HepG2 (cell line): Measurements from ENCODE around the gene PLK3. TPM values are rescaled to one million over a fixed set of nuclear protein-coding genes. Genes with fewer than 3 reads are reported as not detected.

Experiments
- AHDC1 ChIP-seq: sonication (generic); formaldehyde crosslinking; IDR thresholded peaks from 2 replicates; pipeline ENCODE4 v1.5.1; 2020; ENCODE audit warnings: mild to moderate bottlenecking, missing genetic modification reagents, borderline replicate concordance
- GPBP1L1 ChIP-seq: sonication (generic); formaldehyde crosslinking; IDR thresholded peaks from 2 replicates; pipeline ENCODE4 v1.5.0; 2020; ENCODE audit warnings: mild to moderate bottlenecking, missing genetic modification reagents
- KAT7 ChIP-seq: IDR thresholded peaks from 2 replicates; pipeline ENCODE4 v1.6.1; 2018; ENCODE audit warnings: borderline replicate concordance, missing compliant biosample characterization
- POLR2A ChIP-seq, 2 experiments: IDR thresholded peaks; 2 replicates each; pipeline ENCODE4 v1.6.1; 2011; ENCODE audit warnings: low read depth in 2 of 2, low read length in 2 of 2, mild to moderate bottlenecking in 1 of 2, moderate library complexity in 1 of 2; ENCODE audit not compliant: insufficient read depth in 1 of 2
- PTBP1 ChIP-seq: fragments of 200-400 bp; formaldehyde crosslinking; IDR thresholded peaks from 2 replicates; pipeline ENCODE4 v1.6.1; 2018; ENCODE audit warnings: low read length, low read depth; ENCODE audit not compliant: poor library complexity, severe bottlenecking
- RORA ChIP-seq: sonication (generic); formaldehyde crosslinking; IDR thresholded peaks from 2 replicates; pipeline ENCODE4 v1.5.0; 2020; ENCODE audit warnings: mild to moderate bottlenecking, missing genetic modification reagents, moderate library complexity
- TIGD3 ChIP-seq: sonication (generic); formaldehyde crosslinking; IDR thresholded peaks from 2 replicates; pipeline ENCODE4 v1.5.1; 2020; ENCODE audit warnings: mild to moderate bottlenecking, missing genetic modification reagents, borderline replicate concordance
- YEATS4 ChIP-seq: sonication (generic); formaldehyde crosslinking; IDR thresholded peaks from 2 replicates; pipeline ENCODE4 v1.4.0; 2020; ENCODE audit warnings: missing genetic modification reagents, borderline replicate concordance
- ZFX ChIP-seq: sonication (generic); formaldehyde crosslinking; IDR thresholded peaks from 2 replicates; pipeline ENCODE4 v1.4.0; 2020; ENCODE audit warnings: mild to moderate bottlenecking, low read depth, missing genetic modification reagents, moderate library complexity
- ZNF12 ChIP-seq: sonication (generic); formaldehyde crosslinking; IDR thresholded peaks from 2 replicates; pipeline ENCODE4 v1.5.0; 2020; ENCODE audit warnings: missing genetic modification reagents
- ZNF17 ChIP-seq: sonication (generic); formaldehyde crosslinking; IDR thresholded peaks from 2 replicates; pipeline ENCODE4 v1.5.0; 2020; ENCODE audit warnings: mild to moderate bottlenecking, missing genetic modification reagents
- ZNF577 ChIP-seq: sonication (generic); formaldehyde crosslinking; IDR thresholded peaks from 2 replicates; pipeline ENCODE4 v1.4.0; 2020; ENCODE audit warnings: mild to moderate bottlenecking, low read depth, missing genetic modification reagents, borderline replicate concordance
- ZSCAN9 ChIP-seq: IDR thresholded peaks from 2 replicates; pipeline ENCODE4 v1.6.1; 2016; ENCODE audit warnings: borderline replicate concordance
- polyA plus RNA-seq, 8 experiments: library from polyadenylated mRNA; depleted of rRNA in 3 of 8; stranded (reverse) in 7 of 8; unstranded in 1 of 8; fragments of >200 nt; fragmentation: Illumina TruSeq in 4 of 8; extraction: Trizol in 4 of 8; gene quantifications; 2 replicates each; pipeline versions ENCODE4 v1.2.1 to v1.2.3, GENCODE V29; 2011 to 2016; ENCODE audit warnings: low read depth in 4 of 8, missing spikeins in 1 of 8, mixed read lengths in 1 of 8; ENCODE audit not compliant: insufficient read depth in 1 of 8
- total RNA-seq, 5 experiments: library from RNA; depleted of rRNA; stranded (reverse); fragments of >200 nt; fragmentation: Illumina TruSeq; extraction: Trizol; gene quantifications; 2 replicates each; pipeline ENCODE4 v1.2.3, GENCODE V29; 2016; ENCODE audit warnings: low read depth in 1 of 5
- TF ChIP-seq, protein P1 (sequence below): sonication (generic); formaldehyde crosslinking; IDR thresholded peaks from 2 replicates; pipeline ENCODE4 v1.8.0; 2022; ENCODE audit warnings: missing genetic modification reagents, mild to moderate bottlenecking, moderate library complexity, borderline replicate concordance
- TF ChIP-seq, protein P2 (sequence below): sonication (generic); formaldehyde crosslinking; IDR thresholded peaks from 2 replicates; pipeline ENCODE4 v1.4.0; 2020; ENCODE audit warnings: missing genetic modification reagents

PLK3 gene
- total and polyA plus RNA-seq, 2 of the 13 experiments (the other 11 are each of a cell fraction or from before 2014, with no cell fraction given): 9.8 to 16.9 TPM

GRCh38 chr1:44786138-44786840 lies 13.9 kb upstream of the PLK3 start (continued):
- TF ChIP-seq ZSCAN9 (CRISPR knock-in tag) (0 out of 2 replicates have a peak, but pooled peaks have one; percentile 49), ZNF577 (CRISPR knock-in tag) (no peak), KAT7 (CRISPR knock-in tag) (no peak), ZNF12 (CRISPR knock-in tag) (no peak), POLR2A (IDR thresholded peaks at IDR 0.05; ENCODE audit: insufficient read depth in 1 of 2, low read depth in 2 of 2, low read length in 2 of 2) (no peak; a peak in 1 of 4 replicates), ZNF17 (no peak), GPBP1L1 (CRISPR knock-in tag) (no peak), RORA (CRISPR knock-in tag) (no peak), ZFX (peak; percentile 25; the same call in 1 of the 2 replicates), AHDC1 (CRISPR knock-in tag) (no peak), PTBP1 (no peak), YEATS4 (CRISPR knock-in tag) (no peak; the same call in 1 of the 2 replicates), TIGD3 (CRISPR knock-in tag) (no peak)
- TF ChIP-seq, protein P1, sequence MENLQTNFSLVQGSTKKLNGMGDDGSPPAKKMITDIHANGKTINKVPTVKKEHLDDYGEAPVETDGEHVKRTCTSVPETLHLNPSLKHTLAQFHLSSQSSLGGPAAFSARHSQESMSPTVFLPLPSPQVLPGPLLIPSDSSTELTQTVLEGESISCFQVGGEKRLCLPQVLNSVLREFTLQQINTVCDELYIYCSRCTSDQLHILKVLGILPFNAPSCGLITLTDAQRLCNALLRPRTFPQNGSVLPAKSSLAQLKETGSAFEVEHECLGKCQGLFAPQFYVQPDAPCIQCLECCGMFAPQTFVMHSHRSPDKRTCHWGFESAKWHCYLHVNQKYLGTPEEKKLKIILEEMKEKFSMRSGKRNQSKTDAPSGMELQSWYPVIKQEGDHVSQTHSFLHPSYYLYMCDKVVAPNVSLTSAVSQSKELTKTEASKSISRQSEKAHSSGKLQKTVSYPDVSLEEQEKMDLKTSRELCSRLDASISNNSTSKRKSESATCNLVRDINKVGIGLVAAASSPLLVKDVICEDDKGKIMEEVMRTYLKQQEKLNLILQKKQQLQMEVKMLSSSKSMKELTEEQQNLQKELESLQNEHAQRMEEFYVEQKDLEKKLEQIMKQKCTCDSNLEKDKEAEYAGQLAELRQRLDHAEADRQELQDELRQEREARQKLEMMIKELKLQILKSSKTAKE (CRISPR knock-in tag): no peak
- TF ChIP-seq, protein P2, sequence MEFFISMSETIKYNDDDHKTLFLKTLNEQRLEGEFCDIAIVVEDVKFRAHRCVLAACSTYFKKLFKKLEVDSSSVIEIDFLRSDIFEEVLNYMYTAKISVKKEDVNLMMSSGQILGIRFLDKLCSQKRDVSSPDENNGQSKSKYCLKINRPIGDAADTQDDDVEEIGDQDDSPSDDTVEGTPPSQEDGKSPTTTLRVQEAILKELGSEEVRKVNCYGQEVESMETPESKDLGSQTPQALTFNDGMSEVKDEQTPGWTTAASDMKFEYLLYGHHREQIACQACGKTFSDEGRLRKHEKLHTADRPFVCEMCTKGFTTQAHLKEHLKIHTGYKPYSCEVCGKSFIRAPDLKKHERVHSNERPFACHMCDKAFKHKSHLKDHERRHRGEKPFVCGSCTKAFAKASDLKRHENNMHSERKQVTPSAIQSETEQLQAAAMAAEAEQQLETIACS: no peak
